GM13977 (cell line): ENCODE data around the gene RLF.
A peak's percentile ranks its signal among the peaks of the same experiment; 100 is the strongest.

Experiments
- DNase-seq: peaks from one replicate; pipeline ENCODE4 v3.0.0; 2012; ENCODE audit warnings: low spot score
- in situ Hi-C: fragments of 300-500 bp; cut with MboI; formaldehyde crosslinking; loops from one replicate; pipeline ENCODE4 v1.12.0; 2022; ENCODE audit warnings: low sequenced_read_pairs, low pct_unique_long_range_greater_than_20kb, mixed read lengths, inconsistent platforms; ENCODE audit not compliant: unreplicated experiment
- TF ChIP-seq, protein P1 (sequence below): IDR thresholded peaks from 2 replicates; pipeline ENCODE4 v1.5.1; 2012; ENCODE audit warnings: mild to moderate bottlenecking, control low read depth; ENCODE audit not compliant: insufficient read depth; ENCODE audit errors: extremely low read depth, missing control alignments

RLF gene

DNA sequence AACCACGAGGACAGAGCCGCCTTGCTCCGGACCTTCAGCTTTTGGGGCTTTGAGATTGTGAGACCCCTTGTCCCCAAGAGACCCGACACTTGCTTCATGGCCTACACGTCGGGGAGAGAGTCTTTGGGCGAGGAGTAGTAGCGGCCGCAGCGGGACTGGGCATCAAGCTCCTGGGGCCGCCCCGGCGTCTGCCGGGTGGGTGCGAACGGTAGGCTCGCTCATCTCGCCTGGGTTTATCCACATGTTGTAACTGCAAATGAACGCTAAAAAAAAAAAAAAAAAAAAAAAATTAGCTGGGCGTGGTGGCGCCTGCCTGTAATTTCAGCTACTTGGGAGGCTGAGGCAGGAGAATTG is 27.9 kb upstream of the RLF start:
- TF ChIP-seq, protein P1, sequence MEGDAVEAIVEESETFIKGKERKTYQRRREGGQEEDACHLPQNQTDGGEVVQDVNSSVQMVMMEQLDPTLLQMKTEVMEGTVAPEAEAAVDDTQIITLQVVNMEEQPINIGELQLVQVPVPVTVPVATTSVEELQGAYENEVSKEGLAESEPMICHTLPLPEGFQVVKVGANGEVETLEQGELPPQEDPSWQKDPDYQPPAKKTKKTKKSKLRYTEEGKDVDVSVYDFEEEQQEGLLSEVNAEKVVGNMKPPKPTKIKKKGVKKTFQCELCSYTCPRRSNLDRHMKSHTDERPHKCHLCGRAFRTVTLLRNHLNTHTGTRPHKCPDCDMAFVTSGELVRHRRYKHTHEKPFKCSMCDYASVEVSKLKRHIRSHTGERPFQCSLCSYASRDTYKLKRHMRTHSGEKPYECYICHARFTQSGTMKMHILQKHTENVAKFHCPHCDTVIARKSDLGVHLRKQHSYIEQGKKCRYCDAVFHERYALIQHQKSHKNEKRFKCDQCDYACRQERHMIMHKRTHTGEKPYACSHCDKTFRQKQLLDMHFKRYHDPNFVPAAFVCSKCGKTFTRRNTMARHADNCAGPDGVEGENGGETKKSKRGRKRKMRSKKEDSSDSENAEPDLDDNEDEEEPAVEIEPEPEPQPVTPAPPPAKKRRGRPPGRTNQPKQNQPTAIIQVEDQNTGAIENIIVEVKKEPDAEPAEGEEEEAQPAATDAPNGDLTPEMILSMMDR, result no peak

DNA sequence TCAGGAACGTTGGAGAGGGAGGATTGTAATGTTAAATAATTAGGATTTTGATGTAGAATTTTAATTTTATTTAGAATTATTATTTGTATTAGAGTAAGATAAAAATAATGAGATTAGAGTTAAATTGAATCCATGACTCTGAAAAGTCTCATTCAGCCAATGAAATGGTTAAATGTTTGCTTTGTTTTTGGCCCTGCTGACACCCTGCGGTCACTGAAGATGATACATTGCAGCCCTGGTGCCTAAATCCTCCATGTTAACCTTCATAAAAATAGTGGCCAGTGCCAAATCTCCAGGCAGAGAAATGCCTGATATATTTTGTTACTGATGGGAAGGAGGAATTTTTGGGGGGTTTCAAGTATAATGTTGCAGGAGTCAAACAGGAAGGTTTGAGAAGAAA is 27.3 kb upstream of the RLF start:
- no peak for DNase-seq
- TF ChIP-seq, protein P1, result no peak
- in situ Hi-C loops, result no loop called here

More for the DNA sequence above, 27.9 kb upstream of the RLF start:
- no peak for DNase-seq
- in situ Hi-C loops, result no loop called here

DNA sequence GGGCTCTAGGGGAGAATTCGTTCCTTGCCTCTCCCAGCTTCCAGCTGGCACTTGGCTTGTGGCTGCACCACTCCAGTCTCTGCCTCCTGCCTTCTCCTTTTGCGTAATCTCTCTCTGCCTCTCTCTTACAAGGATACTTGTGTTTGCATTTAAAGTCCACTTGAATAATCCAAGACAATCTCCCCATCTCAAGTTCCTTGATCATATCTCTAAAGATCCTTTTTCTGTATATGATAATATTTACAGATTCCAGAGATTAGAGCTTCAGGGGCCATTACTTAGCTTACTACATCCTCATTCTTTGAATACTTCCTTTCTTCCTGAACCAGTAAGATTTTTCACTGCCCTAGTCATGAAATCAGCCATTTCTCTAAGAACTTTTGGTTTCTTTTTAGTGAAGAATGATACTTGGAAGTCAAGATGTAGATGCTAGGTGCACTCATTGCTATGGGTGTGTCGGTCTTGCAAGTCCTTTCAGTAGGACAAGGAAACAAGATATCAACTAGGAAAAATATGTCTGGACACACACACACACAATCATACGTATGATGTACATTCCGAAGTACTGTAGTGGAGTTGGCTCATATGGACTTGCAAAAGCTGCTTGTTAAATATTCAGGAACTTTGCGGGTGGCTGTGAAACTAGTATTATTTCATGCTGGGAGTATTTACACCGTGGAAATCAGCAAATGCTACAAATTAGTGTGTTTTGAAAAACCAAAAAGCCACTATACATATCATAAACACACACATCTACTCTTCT is 20.8 kb upstream of the RLF start:
- TF ChIP-seq, protein P1, result no peak
- DNase-seq, result no peak
- in situ Hi-C loops, result loop anchor here (5.0 to 10.0 kb wide), 2 partner anchors 197 to 264 kb away; no protein-coding TSS in a partner anchor

DNA sequence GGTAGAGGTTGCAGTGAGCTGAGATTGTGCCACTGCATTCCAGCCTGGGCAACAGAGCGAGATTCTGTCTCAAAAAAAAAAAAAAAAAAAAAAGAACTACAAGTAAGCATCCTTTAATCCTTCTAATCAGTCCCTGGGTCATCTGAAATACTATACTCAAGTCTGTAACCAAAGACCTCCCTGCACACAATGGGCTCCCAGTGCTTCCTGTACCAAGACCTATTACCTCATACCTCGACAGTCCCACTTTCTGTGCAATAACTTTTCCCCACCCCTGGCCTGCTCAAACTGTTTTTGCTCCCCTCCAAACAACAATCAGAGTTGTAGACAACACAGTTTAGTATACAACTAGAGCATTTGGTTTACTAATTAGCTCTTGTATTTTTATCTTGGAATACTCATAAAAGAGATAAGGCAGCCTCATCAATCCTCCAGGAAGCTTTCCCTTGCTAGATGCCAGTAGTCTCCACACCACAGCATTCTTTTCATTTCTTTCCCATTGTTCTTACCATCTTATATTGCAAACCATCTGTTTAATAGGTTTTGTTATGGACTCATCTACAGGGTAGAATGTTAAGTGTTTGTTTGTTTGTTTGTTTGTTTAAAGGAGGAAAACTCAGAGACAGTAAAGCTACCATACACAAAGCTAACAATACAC is 19.2 kb upstream of the RLF start:
- TF ChIP-seq, protein P1, result no peak
- in situ Hi-C loops, result loop anchor here (5.0 to 10.0 kb wide), 2 partner anchors 195 to 263 kb away; no protein-coding TSS in a partner anchor
- no peak for DNase-seq

DNA sequence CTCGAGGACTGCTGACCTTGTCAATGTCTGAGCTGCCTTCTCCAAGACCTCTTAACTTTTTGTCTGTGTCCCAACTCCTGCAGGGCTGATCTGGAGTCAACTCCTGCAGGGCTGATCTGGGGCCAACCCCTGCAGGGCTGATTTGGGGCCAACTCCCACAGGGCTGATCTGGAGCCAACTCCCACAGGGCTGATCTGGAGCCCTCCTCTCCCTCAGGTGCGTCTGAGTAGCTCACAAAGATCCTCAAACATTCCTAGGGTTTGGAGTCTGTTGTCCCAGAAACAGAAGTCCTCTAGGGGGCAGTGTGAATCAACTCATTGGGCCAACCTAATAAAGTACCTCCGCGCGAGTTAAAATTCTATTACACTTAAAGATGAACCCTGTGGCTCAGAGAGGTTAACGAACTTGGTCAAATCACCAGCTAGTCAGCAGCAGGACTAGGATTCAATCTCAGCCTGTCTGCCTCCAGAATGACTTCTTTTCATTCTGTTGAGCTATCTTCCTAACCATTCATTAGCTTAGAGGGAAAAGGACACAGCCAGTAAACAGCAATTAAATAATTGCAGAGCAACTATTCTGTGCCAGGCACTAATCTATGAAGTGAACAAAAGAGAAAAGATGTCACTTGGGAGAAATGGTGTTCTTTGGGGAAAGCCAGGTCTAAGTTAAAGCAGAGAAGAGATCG is 17.2 kb upstream of the RLF start:
- DNase-seq, result peak; percentile 58
- in situ Hi-C loops, result loop anchor here (5.0 to 10.0 kb wide), 2 partner anchors 193 to 261 kb away; no protein-coding TSS in a partner anchor
- TF ChIP-seq, protein P1, result peak; percentile 73

DNA sequence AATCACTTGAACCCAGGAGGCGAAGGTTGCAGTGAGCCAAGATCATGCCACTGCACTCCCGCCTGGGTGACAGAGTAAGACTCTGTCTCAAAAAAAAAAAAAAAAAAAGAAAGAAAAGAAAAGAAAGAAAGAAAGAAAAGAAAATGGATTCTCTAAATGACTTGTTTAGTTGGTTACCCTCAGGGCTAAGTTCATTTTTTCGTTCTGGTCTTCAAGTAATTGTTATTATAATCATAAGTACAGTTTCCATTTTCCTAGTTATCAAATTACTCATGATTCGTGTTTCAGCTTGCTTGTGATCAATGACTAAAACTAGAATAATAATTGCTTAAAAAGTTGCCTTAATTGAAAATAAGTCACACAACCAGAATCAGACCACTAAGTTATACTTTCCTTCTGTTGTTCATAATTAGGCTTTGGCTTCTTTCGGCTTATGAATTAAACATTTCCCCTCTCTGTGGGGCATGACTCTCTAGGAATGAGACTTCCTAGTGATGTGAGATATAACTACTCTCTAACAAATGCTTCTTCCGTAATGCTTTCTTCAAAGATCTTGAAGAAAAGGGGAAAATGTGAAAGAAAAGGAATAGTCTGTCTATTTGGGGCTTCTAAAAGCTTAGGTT is 9.6 kb upstream of the RLF start:
- in situ Hi-C loops, result no loop called here
- TF ChIP-seq, protein P1, result no peak
- no peak for DNase-seq
